Duodenal mucosa (tissue), 2 donors: ENCODE data around the gene REPS2.
A peak's percentile ranks its signal among the peaks of the same experiment; 100 is the strongest.

Experiments
- H3K27ac ChIP-seq: one replicate; pipeline ENCODE4 v1.7.0; 2013; ENCODE audit warnings: low read depth, low read length
- H3K27me3 ChIP-seq, 2 donors: one replicate each; pipeline ENCODE4 v1.7.0; 2013; ENCODE audit warnings: low read length in 2 of 2, control low read depth in 1 of 2; ENCODE audit not compliant: insufficient read depth in 2 of 2, control insufficient read depth in 1 of 2
- H3K36me3 ChIP-seq, 2 donors: one replicate each; pipeline ENCODE4 v1.7.0; 2013; ENCODE audit warnings: low read length in 2 of 2, control low read depth in 1 of 2; ENCODE audit not compliant: insufficient read depth in 2 of 2, control insufficient read depth in 1 of 2
- H3K4me1 ChIP-seq, 2 donors: one replicate each; pipeline ENCODE4 v1.7.0; 2013; ENCODE audit warnings: low read length in 2 of 2, control low read depth in 1 of 2; ENCODE audit not compliant: insufficient read depth in 2 of 2, control insufficient read depth in 1 of 2
- H3K4me3 ChIP-seq, 2 donors: one replicate each; pipeline ENCODE4 v1.7.0; 2013; ENCODE audit warnings: low read length in 2 of 2, low read depth in 1 of 2
- H3K9ac ChIP-seq, 2 donors: one replicate each; pipeline ENCODE4 v1.7.0; 2013; ENCODE audit warnings: low read length in 2 of 2, low read depth in 1 of 2
- H3K9me3 ChIP-seq, 2 donors: one replicate each; pipeline ENCODE4 v1.7.0; 2013; ENCODE audit warnings: low read length in 2 of 2, control low read depth in 1 of 2; ENCODE audit not compliant: control insufficient read depth in 1 of 2

The REPS2 gene

GRCh38 chrX:16946361-16946964 lies at the start of gene REPS2:
REPS2 (plus strand) TSS chrX:16946658; CDS start chrX:16946862, 204 bp downstream.
- Histone ChIP-seq H3K27ac (peak within 1 kb of the TSS; percentile 10), H3K4me1 (peaks cover 0 to 6% of the 10 kb centered on the region in 2 donors), H3K36me3 (no peaks in the 10 kb centered on the region), H3K27me3 (no peaks in the 10 kb centered on the region), H3K9ac (peak within 1 kb of the TSS in 1 of 2 donors; percentile 61), H3K4me3 (peak within 1 kb of the TSS; percentile 66 to 73), H3K9me3 (no peaks in the 10 kb centered on the region)

GRCh38 chrX:16897445-16897844 lies 49.0 kb upstream of the REPS2 start:
- H3K4me1 ChIP-seq: no peaks in the 10 kb centered on the region
- no peaks in the 10 kb centered on the region for H3K36me3 ChIP-seq
- no peak overlapping the region for H3K27ac ChIP-seq
- H3K4me3 ChIP-seq: no peak overlapping the region
- no peaks in the 10 kb centered on the region for H3K9me3 ChIP-seq
- H3K9ac ChIP-seq: no peak overlapping the region
- H3K27me3 ChIP-seq: no peaks in the 10 kb centered on the region

- H3K9ac ChIP-seq: no peak overlapping the region
- H3K36me3 ChIP-seq: no peaks in the 10 kb centered on the region
- H3K9me3 ChIP-seq: no peaks in the 10 kb centered on the region
- H3K27me3 ChIP-seq: no peaks in the 10 kb centered on the region
- H3K4me3 ChIP-seq: no peak overlapping the region
- H3K4me1 ChIP-seq: no peaks in the 10 kb centered on the region
- no peak overlapping the region for H3K27ac ChIP-seq
Observed at GRCh38 chrX:16903274-16904022, 43.0 kb upstream of the REPS2 start.

- Histone ChIP-seq H3K4me3 (no peak overlapping the region), H3K27me3 (no peaks in the 10 kb centered on the region), H3K27ac (no peak overlapping the region), H3K36me3 (no peaks in the 10 kb centered on the region), H3K9ac (no peak overlapping the region), H3K9me3 (no peaks in the 10 kb centered on the region), H3K4me1 (no peaks in the 10 kb centered on the region)
Observed at GRCh38 chrX:16910376-16910775, 36.1 kb upstream of the REPS2 start.

- Histone ChIP-seq H3K9me3 (no peaks in the 10 kb centered on the region), H3K4me1 (no peaks in the 10 kb centered on the region), H3K27me3 (no peaks in the 10 kb centered on the region), H3K9ac (no peak overlapping the region), H3K27ac (no peak overlapping the region), H3K4me3 (no peak overlapping the region), H3K36me3 (no peaks in the 10 kb centered on the region)
Observed at GRCh38 chrX:16914058-16914457, 32.4 kb upstream of the REPS2 start.

GRCh38 chrX:16916561-16916960 lies 29.9 kb upstream of the REPS2 start:
- Histone ChIP-seq H3K4me1 (no peaks in the 10 kb centered on the region), H3K27ac (no peak overlapping the region), H3K9me3 (no peaks in the 10 kb centered on the region), H3K9ac (no peak overlapping the region), H3K27me3 (no peaks in the 10 kb centered on the region), H3K4me3 (no peak overlapping the region), H3K36me3 (no peaks in the 10 kb centered on the region)

GRCh38 chrX:16917120-16917519 lies 29.3 kb upstream of the REPS2 start:
- Histone ChIP-seq H3K27ac (no peak overlapping the region), H3K4me1 (no peaks in the 10 kb centered on the region), H3K9ac (no peak overlapping the region), H3K9me3 (no peaks in the 10 kb centered on the region), H3K36me3 (no peaks in the 10 kb centered on the region), H3K27me3 (no peaks in the 10 kb centered on the region), H3K4me3 (no peak overlapping the region)

- Histone ChIP-seq H3K9me3 (no peaks in the 10 kb centered on the region), H3K9ac (no peak overlapping the region), H3K36me3 (no peaks in the 10 kb centered on the region), H3K27ac (no peak overlapping the region), H3K4me1 (no peaks in the 10 kb centered on the region), H3K27me3 (no peaks in the 10 kb centered on the region), H3K4me3 (no peak overlapping the region)
Observed at GRCh38 chrX:16918979-16919378, 27.5 kb upstream of the REPS2 start.

GRCh38 chrX:16920075-16920474 lies 26.4 kb upstream of the REPS2 start:
- Histone ChIP-seq H3K9me3 (no peaks in the 10 kb centered on the region), H3K27me3 (no peaks in the 10 kb centered on the region), H3K36me3 (no peaks in the 10 kb centered on the region)

GRCh38 chrX:16923157-16923556 lies 23.3 kb upstream of the REPS2 start:
- Histone ChIP-seq H3K9me3 (no peaks in the 10 kb centered on the region), H3K4me3 (no peak overlapping the region), H3K27me3 (no peaks in the 10 kb centered on the region), H3K27ac (no peak overlapping the region), H3K9ac (no peak overlapping the region), H3K36me3 (no peaks in the 10 kb centered on the region), H3K4me1 (no peaks in the 10 kb centered on the region)

More at GRCh38 chrX:16920075-16920474, 26.4 kb upstream of the REPS2 start:
- H3K4me1 ChIP-seq: no peaks in the 10 kb centered on the region
- no peak overlapping the region for H3K9ac ChIP-seq
- H3K27ac ChIP-seq: no peak overlapping the region
- no peak overlapping the region for H3K4me3 ChIP-seq
